Activated T-cell treated with anti-CD3 and anti-CD28 coated beads, Interleukin-2, amount 50 U/mL, for 4 hours (primary cell): Measurements from ENCODE around the gene GTPBP6. TPM values are rescaled to one million over a fixed set of nuclear protein-coding genes. Genes with fewer than 3 reads are reported as not detected.

Experiments used
- ATAC-seq, 2 donors: fragments of 200-7000 bp; cut with Tn5 transposase; one replicate each; pipeline ENCODE4 v1.10.0; 2021
- DNase-seq: peaks from one replicate; pipeline ENCODE4 v3.0.0-alpha.2; 2020
- H3K27me3 Mint-ChIP-seq: one replicate; pipeline ENCODE4 v1.8.0; 2021; ENCODE audit warnings: low read depth, mixed read lengths
- H3K36me3 Mint-ChIP-seq: one replicate; pipeline ENCODE4 v1.8.0; 2022; ENCODE audit warnings: mixed read lengths; ENCODE audit not compliant: insufficient read depth
- H3K4me1 Mint-ChIP-seq: one replicate; pipeline ENCODE4 v1.8.0; 2021; ENCODE audit warnings: low read depth, mixed read lengths
- H3K4me3 Mint-ChIP-seq: one replicate; pipeline ENCODE4 v1.8.0; 2021; ENCODE audit warnings: mild to moderate bottlenecking, moderate library complexity, mixed read lengths
- H3K9me3 Mint-ChIP-seq: one replicate; pipeline ENCODE4 v1.8.0; 2021; ENCODE audit warnings: mixed read lengths
- total RNA-seq, 3 donors: library from RNA; stranded (reverse); gene quantifications; one replicate each; pipeline ENCODE4 v1.2.1, GENCODE V29; 2021

The GTPBP6 gene
- total RNA-seq, 3 donors from 2014 or later = 123 to 142 (median 134) TPM

- H3K4me3 Mint-ChIP-seq = no peak overlapping the region
- no peaks in the 10 kb centered on the region for H3K4me1 Mint-ChIP-seq
- ATAC-seq (no peak), DNase-seq (no peak)
- peaks cover 9% of the 10 kb centered on the region for H3K36me3 Mint-ChIP-seq
- H3K9me3 Mint-ChIP-seq = no peaks in the 10 kb centered on the region
- H3K27me3 Mint-ChIP-seq = no peaks in the 10 kb centered on the region
Observed at GRCh38 chrX:347351-348117, 28.9 kb upstream of the GTPBP6 start.

- Mint-ChIP-seq H3K4me3 (no peak overlapping the region), H3K27me3 (no peaks in the 10 kb centered on the region), H3K4me1 (no peaks in the 10 kb centered on the region), H3K9me3 (no peaks in the 10 kb centered on the region), H3K36me3 (peaks cover 9% of the 10 kb centered on the region)
- no peak for ATAC-seq
- no peak for DNase-seq
Observed at GRCh38 chrX:346034-346813, 27.6 kb upstream of the GTPBP6 start.

- Mint-ChIP-seq H3K27me3 (no peaks in the 10 kb centered on the region), H3K9me3 (no peaks in the 10 kb centered on the region), H3K4me1 (no peaks in the 10 kb centered on the region), H3K4me3 (no peak overlapping the region), H3K36me3 (peaks cover 9% of the 10 kb centered on the region)
- DNase-seq = no peak
- ATAC-seq = no peak
Observed at GRCh38 chrX:345020-345925, 26.7 kb upstream of the GTPBP6 start.

GRCh38 chrX:344371-344901 is 25.8 kb upstream of the GTPBP6 start:
- DNase-seq = no peak
- no peaks in the 10 kb centered on the region for H3K4me1 Mint-ChIP-seq
- ATAC-seq = no peak
- H3K27me3 Mint-ChIP-seq = no peaks in the 10 kb centered on the region
- no peaks in the 10 kb centered on the region for H3K9me3 Mint-ChIP-seq
- peaks cover 9% of the 10 kb centered on the region for H3K36me3 Mint-ChIP-seq
- no peak overlapping the region for H3K4me3 Mint-ChIP-seq

GRCh38 chrX:341541-342101 is 23.0 kb upstream of the GTPBP6 start:
- Mint-ChIP-seq H3K36me3 (peaks cover 6% of the 10 kb centered on the region), H3K4me3 (no peak overlapping the region), H3K27me3 (no peaks in the 10 kb centered on the region), H3K4me1 (no peaks in the 10 kb centered on the region), H3K9me3 (no peaks in the 10 kb centered on the region)
- DNase-seq (no peak), ATAC-seq (no peak)

GRCh38 chrX:340641-341423 is 22.2 kb upstream of the GTPBP6 start:
- ATAC-seq = no peak
- Mint-ChIP-seq H3K4me1 (no peaks in the 10 kb centered on the region), H3K9me3 (no peaks in the 10 kb centered on the region), H3K36me3 (peaks cover 7% of the 10 kb centered on the region), H3K4me3 (no peak overlapping the region), H3K27me3 (no peaks in the 10 kb centered on the region)
- DNase-seq = no peak

GRCh38 chrX:340121-340520 is 21.5 kb upstream of the GTPBP6 start:
- Mint-ChIP-seq H3K27me3 (no peaks in the 10 kb centered on the region), H3K4me3 (no peak overlapping the region), H3K4me1 (no peaks in the 10 kb centered on the region), H3K36me3 (peaks cover 7% of the 10 kb centered on the region), H3K9me3 (no peaks in the 10 kb centered on the region)
- no peak for ATAC-seq
- no peak for DNase-seq

- Mint-ChIP-seq H3K36me3 (peaks cover 5% of the 10 kb centered on the region), H3K27me3 (no peaks in the 10 kb centered on the region), H3K9me3 (no peaks in the 10 kb centered on the region), H3K4me3 (no peak overlapping the region), H3K4me1 (no peaks in the 10 kb centered on the region)
- ATAC-seq (no peak), DNase-seq (no peak)
Observed at GRCh38 chrX:338836-339400, 20.3 kb upstream of the GTPBP6 start.

GRCh38 chrX:338281-338835 is 19.8 kb upstream of the GTPBP6 start:
- Mint-ChIP-seq H3K4me3 (no peak overlapping the region), H3K9me3 (no peaks in the 10 kb centered on the region), H3K36me3 (peaks cover 5% of the 10 kb centered on the region), H3K4me1 (no peaks in the 10 kb centered on the region), H3K27me3 (no peaks in the 10 kb centered on the region)
- ATAC-seq (no peak), DNase-seq (no peak)

- Mint-ChIP-seq H3K9me3 (no peaks in the 10 kb centered on the region), H3K4me1 (no peaks in the 10 kb centered on the region), H3K36me3 (peaks cover 5% of the 10 kb centered on the region), H3K4me3 (no peak overlapping the region), H3K27me3 (no peaks in the 10 kb centered on the region)
- ATAC-seq = no peak
- DNase-seq = no peak
Observed at GRCh38 chrX:337331-337831, 18.8 kb upstream of the GTPBP6 start.

GRCh38 chrX:336227-336626 is 17.6 kb upstream of the GTPBP6 start:
- no peak for DNase-seq
- Mint-ChIP-seq H3K9me3 (no peaks in the 10 kb centered on the region), H3K36me3 (peaks cover 5% of the 10 kb centered on the region), H3K4me3 (no peak overlapping the region), H3K4me1 (peaks cover 3% of the 10 kb centered on the region), H3K27me3 (peaks cover 3% of the 10 kb centered on the region)
- no peak for ATAC-seq

GRCh38 chrX:335758-336155 is 17.2 kb upstream of the GTPBP6 start:
- DNase-seq (no peak), ATAC-seq (no peak)
- no peak overlapping the region for H3K4me3 Mint-ChIP-seq
- H3K36me3 Mint-ChIP-seq = peaks cover 5% of the 10 kb centered on the region
- H3K9me3 Mint-ChIP-seq = no peaks in the 10 kb centered on the region
- H3K4me1 Mint-ChIP-seq = peaks cover 3% of the 10 kb centered on the region
- H3K27me3 Mint-ChIP-seq = peaks cover 3% of the 10 kb centered on the region
